Stimulated activated CD8-positive, alpha-beta memory T cell treated with anti-CD3 and anti-CD28 coated beads, Interleukin-4, amount 100 ng/mL, for 1 hour (primary cell): Measurements from ENCODE around the gene CNOT9.

Experiments
- DNase-seq, 2 donors: peaks; one replicate each; pipeline ENCODE4 v3.0.0-alpha.2; 2020; ENCODE audit warnings: low read depth in 2 of 2, low spot score in 1 of 2

The CNOT9 gene

DNA sequence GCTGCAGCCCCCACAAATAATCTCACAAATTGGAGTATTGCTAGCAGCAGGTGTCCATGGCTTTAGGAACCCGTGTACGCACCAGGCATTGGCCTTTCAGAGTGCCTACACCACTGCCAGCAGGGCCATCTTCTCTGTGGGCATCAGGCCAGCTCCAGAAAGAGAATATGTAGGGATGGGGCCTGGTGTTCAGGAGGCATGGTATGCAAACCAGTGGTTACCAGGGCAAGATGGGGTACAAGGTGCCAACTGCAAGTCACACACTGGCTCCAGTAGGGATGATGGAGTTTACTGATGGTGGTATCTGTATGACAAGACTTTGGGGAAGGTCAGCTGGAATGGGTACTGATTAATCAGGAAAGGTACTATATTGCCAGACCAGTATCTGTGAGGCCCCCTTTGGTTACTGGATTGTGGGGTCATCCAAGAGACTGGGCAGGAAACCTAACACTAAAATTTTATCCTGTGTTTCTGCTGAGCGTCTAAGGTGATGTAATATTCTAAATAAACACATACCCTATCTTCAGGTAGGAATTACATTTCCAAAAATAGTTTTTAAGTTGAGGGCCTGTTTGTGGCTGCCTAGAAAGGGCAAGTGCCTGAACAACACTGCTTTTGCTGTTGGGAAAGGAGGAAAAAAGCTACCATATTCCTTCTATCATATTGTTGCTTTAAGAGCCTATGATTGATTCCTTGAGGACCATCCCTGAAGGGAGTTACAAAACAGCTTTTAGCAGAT is 9.0 kb downstream of the CNOT9 start:
- DNase-seq: no peak

DNA sequence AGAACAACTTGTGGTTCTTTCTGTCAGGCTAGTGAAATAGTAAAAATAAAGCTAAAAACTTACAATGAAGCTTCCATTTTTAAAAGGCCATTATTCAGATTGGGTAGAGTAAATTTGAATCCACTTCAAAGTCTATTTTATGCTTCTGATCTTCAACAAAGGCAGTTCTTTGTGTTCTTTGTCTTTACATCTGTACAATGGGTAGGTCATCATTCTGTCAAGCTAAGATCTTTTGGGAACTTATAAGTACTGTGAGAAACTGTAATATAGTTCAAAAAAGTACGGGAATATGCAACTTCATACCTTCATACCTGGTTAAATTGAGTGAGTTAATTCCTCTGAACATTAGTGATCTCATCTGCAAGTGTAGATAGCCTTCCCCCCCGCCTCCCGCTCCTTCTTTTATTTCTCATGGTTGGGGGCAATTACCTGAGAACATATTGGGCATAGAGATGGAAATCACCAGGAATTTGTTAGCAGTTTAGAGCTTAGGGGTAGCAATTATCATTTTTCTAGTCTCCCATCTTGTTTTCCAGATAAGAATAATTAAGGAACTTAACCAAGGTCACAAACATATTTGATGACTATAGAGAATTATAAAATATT is 9.7 kb downstream of the CNOT9 start:
- DNase-seq: no peak

DNA sequence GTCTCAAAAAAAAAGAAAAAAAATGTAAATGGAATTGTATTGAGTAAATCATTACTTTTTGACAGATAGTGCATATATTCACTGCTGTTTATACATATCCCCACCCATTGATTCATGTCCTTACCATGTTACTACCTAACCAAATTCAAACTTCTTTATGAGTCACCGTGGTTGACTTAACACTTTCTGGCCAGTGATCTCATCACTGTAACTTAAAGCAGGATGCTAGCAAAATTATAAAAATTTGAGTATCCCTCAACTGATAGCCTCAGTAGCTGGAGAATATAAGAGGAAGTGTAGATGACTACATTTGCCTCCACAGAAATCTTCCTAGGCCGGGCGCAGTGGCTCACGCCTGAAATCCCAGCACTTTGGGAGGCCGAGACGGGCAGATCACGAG is 13.4 kb downstream of the CNOT9 start:
- DNase-seq: no peak

DNA sequence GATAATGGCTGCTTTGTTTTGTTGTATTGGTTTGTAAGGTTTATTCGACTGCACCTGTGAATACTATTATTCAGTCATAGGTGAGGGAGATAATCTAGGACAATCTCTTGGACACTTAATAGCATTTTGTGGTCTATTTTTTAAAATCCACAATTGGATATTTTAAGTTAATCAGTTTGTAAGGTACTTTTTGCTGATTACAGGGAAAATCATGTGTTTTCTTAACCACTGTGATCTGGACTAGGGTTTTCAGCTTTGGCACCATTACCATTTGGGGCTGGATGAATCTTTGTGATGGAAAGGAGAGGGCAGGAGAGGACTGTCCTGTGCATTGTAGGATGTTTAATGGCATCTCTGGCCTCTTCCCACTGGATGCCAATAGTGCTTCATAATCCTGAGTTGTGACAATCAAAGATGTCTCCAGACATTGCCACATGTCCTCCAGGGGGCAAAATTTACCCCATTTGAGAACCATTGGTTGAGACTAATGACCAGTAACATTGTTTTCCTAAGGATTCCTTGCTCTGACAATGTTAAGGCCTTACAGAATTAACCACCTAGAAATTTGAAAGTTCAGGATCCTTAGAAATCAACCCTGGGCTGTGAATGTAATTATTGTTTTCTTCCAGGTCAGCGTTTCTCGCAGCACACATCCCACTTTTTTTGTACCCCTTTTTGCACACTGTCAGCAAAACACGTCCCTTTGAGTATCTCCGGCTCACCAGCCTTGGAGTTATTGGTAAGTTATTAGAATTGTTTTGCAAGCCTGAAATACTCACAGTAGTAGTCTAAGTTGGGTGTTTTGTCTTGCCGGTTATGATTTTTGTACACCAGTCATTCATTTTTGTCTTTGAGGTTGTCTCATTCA is 15.6 kb downstream of the CNOT9 start:
- no peak for DNase-seq

DNA sequence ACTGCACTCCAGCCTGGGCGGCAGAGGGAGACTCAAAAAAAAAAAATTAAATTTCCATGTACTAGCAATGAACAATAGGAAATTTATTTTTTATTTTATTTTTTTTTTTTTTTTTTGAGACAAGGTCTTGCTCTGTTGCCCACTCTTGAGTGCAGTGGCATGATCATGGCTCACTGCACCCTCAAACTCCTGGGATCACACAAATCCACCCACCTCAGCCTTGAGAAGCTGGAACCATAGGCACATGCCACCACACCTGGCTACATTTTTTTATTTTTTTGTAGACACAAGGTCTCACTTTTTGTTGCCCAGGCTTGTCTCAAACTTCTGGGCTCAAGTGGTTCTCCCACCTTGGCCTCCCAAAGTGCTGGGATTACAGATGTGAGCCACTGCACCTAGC is 16.9 kb downstream of the CNOT9 start:
- DNase-seq: no peak

DNA sequence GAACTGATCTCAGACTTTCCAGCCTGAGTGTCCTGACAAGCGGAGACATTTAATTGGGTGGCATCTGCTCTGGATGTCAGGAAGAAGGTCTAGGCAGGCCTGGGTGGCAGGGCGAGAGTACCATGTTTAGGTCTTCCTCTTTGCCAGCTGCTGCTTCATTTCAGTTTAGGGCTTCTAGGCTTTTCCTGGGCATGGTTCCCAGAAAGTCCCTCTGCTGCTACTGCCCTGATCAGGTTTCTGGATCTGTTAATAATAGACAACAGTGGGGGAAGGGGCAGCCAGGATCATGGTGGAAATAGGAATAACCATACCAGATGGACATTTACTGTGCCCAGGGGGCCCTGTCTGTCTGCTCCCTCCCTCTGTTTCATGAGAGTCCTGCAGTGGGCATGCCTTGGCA is 36.8 kb downstream of the CNOT9 start:
- DNase-seq: no peak

DNA sequence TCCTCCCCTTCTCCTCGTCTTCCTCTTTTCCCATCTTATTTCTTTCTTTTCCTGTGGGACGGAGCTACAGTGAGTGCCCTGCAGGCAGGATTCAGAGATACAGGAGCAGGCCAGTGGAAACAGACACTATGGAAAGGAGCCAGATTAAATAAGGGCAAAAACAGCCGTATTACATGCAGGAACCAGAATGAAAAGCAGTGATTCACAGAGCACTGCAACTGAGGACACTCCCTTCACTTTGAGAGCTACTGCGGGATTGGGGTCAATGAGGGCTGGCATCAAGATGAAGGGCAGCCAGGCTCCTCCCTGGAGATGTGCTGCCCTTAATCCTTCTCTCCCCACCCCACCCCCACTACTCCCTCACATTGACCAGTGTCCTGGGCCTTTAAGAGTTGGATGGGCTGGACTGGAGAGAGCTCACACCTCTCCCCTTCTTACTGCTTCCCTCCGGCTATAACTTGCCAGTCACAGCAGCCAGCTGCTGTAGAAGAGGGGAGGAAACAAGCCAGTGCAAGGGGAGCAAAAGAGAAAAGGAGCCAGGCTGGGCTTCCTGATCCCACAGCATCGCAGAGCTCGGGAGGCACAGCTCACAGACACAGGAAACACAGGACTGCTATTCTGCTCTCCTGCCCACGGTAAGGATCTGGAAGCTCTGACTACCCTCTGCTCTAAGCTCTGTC is 38.9 kb downstream of the CNOT9 start, which contains the start of gene PLCD4:
TSS of gene PLCD4 (plus strand) at position 464 of the 680 bp plus-strand sequence. CDS start 7,841 bp downstream, outside the sequence.
- no peak for DNase-seq

DNA sequence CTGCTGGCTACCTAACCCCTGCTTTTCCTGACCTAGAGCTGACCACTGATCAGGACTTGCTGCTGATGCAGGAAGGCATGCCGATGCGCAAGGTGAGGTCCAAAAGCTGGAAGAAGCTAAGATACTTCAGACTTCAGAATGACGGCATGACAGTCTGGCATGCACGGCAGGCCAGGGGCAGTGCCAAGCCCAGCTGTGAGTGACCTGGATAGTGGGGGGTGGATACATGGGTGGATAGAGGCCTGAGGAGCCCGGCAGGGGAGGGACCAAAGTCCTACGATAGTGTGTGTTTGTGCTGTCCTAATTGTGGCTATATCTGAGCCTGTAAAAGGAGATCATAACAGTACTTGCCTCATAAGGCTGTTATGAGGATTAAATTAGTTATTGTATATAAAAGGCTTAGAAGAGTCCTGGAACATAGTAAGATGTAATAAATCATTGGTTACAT is 47.3 kb downstream of the CNOT9 start:
- no peak for DNase-seq

DNA sequence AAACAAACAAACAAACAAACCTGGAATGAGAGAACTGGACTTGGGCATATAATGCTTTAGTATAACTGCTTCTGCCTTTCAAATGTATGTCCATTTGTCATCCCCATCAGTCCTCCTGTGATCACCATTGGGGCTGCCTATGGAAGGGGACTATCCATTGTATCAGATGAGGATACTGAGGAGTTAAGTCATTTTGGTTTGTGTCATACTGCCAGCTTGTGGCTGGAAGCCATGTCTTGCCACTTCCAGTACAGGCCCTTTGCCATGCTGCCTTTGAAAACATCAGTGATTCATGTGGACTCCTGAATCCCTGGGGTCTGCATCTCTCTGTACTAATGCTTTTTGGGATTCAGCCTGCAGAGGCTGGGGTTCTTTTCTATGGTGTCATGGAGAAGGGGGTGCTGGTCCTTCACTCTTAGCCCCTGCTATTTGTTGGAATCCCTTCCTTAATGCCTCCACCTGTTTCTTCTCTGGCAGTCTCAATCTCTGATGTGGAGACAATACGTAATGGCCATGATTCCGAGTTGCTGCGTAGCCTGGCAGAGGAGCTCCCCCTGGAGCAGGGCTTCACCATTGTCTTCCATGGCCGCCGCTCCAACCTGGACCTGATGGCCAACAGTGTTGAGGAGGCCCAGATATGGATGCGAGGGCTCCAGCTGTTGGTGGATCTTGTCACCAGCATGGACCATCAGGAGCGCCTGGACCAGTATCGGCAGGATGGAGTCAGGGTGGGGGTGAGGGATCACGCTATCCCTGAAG is 49.6 kb downstream of the CNOT9 start:
- DNase-seq: no peak

DNA sequence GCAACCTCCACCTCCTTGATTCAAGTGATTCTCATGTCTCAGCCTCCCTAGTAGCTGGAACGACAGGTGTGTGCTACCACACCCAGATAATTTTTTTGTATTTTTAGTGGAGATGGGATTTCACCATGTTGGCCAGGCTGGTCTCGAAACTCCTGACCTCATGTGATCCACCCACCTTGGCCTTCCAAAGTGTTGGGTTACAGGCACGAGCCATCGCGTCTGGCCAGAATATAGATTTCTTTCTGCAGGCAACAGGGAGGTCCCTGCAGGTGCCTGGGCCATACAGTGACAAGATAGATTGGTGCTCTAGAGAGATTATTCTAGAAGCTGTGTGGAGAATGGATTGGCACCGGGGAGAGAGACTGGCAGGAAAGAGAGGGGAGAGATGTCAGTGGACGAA is 52.4 kb downstream of the CNOT9 start:
- DNase-seq: no peak

DNA sequence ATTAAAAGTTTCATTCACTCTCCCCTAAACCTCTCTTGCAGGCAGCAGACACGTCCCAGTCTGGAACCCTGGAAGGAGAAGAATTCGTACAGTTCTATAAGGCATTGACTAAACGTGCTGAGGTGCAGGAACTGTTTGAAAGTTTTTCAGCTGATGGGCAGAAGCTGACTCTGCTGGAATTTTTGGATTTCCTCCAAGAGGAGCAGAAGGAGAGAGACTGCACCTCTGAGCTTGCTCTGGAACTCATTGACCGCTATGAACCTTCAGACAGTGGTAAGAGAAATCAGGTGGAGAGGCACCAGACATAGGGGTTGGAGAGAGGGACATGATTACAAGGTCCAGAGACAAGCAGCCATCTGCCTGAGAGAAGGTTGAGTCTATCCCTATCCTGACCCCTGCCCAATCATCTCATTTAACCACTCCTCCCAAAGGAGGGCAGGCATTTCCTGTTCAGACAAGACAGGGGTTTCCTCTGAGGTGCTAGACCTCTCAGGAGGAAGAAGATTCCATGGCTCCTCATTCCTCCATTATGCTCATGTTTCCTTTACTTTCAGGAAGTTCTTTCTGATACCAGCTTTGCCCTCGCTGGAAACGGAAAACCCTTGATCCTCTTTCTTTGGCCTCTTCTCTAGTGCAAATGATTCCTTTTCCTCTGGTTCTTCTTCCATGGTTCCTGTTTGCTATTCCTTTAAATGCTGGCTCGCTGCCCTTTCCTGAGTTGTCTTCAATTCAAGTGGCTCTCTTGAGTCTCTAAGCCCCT is 54.1 kb downstream of the CNOT9 start:
- DNase-seq: no peak

DNA sequence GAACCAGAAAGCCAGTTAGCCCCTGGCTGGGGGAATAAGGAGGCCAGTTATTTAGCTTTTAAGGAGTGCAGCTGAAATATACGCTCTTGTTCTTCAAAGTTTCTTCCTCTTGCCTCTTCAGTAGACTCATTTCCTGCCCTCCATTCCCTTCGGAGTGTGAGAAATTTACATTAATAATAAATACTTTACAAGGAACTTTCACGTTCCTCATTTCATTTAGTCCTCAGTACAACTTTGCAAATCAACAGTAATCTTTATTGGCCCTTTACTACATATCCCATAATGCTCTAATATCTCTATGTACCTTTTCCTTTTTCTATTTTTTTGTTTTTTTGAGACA is 54.7 kb downstream of the CNOT9 start:
- DNase-seq: no peak

DNA sequence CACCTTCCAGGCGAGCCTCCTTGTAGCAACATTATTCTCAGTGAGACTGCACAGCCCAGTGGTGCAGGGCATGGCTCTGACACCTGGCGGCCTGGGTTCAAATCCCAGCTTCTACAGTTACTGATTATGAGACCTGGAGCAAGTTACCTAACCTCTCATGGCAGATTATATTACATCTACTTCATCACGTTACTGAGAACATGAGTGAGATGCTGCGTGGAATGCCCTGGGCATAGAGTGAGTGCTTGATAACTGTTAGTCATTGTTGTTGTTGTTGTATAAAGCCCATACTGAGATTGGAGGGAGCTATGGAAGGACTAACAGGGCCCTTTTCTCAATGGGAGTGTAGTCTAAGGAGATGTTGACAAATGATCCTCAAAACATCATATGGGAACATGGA is 57.7 kb downstream of the CNOT9 start:
- no peak for DNase-seq

DNA sequence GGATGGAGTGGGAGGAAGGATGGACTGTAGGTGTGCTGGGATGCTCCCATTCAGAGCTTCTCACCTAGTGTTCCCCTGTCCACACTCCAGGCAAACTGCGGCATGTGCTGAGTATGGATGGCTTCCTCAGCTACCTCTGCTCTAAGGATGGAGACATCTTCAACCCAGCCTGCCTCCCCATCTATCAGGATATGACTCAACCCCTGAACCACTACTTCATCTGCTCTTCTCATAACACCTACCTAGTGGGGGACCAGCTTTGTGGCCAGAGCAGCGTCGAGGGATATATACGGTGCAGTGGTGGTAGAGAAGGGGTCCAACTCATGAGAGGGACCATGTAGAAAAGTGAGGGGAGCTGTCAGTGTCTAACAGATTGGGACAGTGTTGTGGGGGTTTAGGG is 59.3 kb downstream of the CNOT9 start:
- DNase-seq: no peak

DNA sequence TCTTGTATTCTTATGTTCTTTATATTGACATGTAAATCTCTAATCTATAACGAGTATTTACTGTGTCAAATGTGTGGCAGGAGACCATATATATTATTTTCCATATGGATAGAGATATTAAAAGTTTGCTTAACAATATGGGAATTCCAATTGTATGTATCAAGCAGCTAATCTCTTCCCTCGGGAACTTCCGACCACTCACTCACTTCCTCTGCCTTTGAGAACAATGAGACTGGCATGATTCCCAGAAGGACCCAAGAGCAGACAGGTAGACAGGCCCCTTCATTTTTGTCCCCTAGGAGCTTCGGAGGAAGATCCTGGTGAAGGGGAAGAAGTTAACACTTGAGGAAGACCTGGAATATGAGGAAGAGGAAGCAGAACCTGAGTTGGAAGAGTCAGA is 63.2 kb downstream of the CNOT9 start:
- no peak for DNase-seq

DNA sequence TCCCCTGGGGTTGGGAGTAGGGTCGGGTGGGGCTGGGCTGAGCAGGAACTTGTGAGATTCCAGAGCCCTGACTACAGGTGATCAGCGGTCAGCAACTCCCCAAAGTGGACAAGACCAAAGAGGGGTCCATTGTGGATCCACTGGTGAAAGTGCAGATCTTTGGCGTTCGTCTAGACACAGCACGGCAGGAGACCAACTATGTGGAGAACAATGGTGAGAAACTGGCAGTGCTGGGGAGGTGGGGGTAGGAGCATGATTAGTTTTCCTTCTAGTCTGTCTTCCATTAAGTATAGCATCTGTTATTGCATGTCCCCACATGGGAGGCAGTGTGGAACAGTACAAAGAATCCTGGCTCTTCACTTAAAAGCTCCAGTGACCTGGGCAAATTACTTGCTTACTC is 67.1 kb downstream of the CNOT9 start:
- no peak for DNase-seq

DNA sequence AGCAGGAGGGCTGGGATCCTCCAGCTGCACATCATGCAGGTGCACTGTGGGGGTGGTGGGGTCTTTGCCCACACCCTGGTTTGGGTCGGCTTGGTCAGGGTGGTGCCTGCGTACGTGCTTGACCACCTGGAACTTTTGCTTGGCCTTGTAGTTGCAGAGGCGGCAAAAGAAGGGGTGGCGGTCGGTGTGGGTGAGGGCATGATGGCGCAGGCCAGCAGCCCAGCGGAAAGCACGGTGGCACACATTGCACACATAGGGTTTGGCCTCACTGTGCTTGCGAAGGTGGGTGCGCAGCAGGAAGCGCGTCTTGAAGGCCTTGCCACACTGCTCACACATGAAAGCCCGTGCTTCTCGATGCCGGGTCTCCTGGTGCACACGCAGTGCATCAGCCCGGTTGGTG is 69.7 kb downstream of the CNOT9 start:
- no peak for DNase-seq

DNA sequence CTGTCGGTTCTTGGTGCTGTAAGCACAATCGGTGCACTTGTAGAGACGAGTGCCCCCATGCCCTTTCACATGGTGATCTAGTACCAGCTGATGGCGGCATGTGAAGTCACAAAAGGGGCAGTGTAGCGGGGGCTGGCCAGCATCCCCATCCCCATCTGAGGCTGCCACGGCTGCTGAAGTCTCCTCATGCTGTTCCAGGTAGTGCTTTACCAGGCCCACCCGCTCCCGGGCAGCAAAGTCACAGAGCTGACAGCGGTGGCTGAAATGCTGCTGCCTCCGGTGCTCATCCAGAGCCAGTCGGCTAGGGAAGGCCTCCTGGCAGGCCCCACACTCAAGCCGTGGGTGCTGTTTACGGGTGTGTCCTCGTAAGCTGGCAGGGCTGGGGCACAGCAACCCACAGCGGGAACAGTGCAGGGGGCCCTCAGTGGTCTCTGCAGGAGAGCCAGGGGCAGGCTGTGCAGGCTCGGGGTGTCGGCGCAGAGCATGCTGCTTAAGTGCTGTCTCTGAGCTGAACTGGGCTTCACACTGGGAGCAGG is 73.5 kb downstream of the CNOT9 start:
- no peak for DNase-seq

DNA sequence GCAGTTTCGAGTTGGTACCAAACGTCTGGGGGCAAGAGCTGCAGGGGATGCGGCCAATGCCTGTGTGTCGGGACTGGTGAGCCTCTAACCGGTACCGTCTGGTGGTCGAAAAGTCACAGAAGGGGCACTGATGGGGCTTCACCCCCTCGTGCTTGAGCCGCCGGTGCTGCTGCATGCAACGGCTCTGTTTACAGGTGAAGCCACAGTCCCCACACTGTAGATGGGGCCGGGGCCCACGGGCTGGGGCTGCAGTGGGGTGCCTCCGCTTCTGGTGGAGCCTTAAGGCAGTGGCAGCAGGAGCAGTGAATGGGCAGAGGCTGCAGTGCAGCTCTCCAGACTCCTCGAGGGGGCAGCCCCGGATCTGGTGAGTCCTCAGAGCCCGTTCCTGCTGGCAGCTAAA is 74.1 kb downstream of the CNOT9 start:
- no peak for DNase-seq
